ENCODE measurements around the gene PBX4.
"Not testable (repeated sequence)": the region's sequence is repeated elsewhere in the genome, so short reads cannot be mapped to it uniquely, and the experiment has no call there.

Gene PBX4

GRCh38 chr19:19626516-19627472 lies 8.3 kb upstream of the PBX4 start:
- no peak for DNase-seq (ENCODE audit: low read depth)

GRCh38 chr19:19624032-19624570 lies 5.6 kb upstream of the PBX4 start:
- DNase-seq (ENCODE audit: low read depth): no peak

- DNase-seq (ENCODE audit: low read depth): no peak
These were observed 4.9 kb upstream of the PBX4 start for GRCh38 chr19:19623383-19623782.

GRCh38 chr19:19619849-19620210 lies 1.3 kb upstream of the PBX4 start:
- DNase-seq (ENCODE audit: low read depth): no peak

GRCh38 chr19:19619181-19619848 lies 828 bp upstream of the PBX4 start:
- no peak for DNase-seq (ENCODE audit: low read depth)

GRCh38 chr19:19615086-19615485 lies 3.4 kb downstream of the PBX4 start:
- DNase-seq (ENCODE audit: low read depth): no peak

- DNase-seq (ENCODE audit: low read depth): no peak
These were observed 5.0 kb downstream of the PBX4 start for GRCh38 chr19:19613506-19613905.

- no peak for DNase-seq (ENCODE audit: low read depth)
These were observed 7.9 kb downstream of the PBX4 start for GRCh38 chr19:19610376-19611202.

- DNase-seq (ENCODE audit: low read depth): not testable (repeated sequence)
These were observed 11.8 kb downstream of the PBX4 start for GRCh38 chr19:19606686-19607085.

GRCh38 chr19:19606021-19606420 lies 12.5 kb downstream of the PBX4 start:
- DNase-seq (ENCODE audit: low read depth): peak; percentile 28

- no peak for DNase-seq (ENCODE audit: low read depth)
These were observed 15.7 kb downstream of the PBX4 start for GRCh38 chr19:19602713-19603324.

GRCh38 chr19:19602136-19602712 lies 16.3 kb downstream of the PBX4 start:
- no peak for DNase-seq (ENCODE audit: low read depth)

- DNase-seq (ENCODE audit: low read depth): no peak
These were observed 17.6 kb downstream of the PBX4 start for GRCh38 chr19:19600793-19601330.

GRCh38 chr19:19598728-19599451 lies 19.6 kb downstream of the PBX4 start:
- DNase-seq (ENCODE audit: low read depth): peak; percentile 52

- peak; percentile 24 for DNase-seq (ENCODE audit: low read depth)
These were observed 20.6 kb downstream of the PBX4 start for GRCh38 chr19:19597809-19598306.

GRCh38 chr19:19595171-19595701 lies 23.3 kb downstream of the PBX4 start:
- no peak for DNase-seq (ENCODE audit: low read depth)

GRCh38 chr19:19594381-19594780 lies 24.1 kb downstream of the PBX4 start:
- no peak for DNase-seq (ENCODE audit: low read depth)

GRCh38 chr19:19592690-19593089 lies 25.8 kb downstream of the PBX4 start:
- no peak for DNase-seq (ENCODE audit: low read depth)

- DNase-seq (ENCODE audit: low read depth): peak; percentile 48
These were observed 27.2 kb downstream of the PBX4 start for GRCh38 chr19:19591133-19591825.
